Lower leg skin (tissue), 3 donors: ENCODE measurements around the gene CPVL.

Experiments used
- POLR2A ChIP-seq, 2 donors: fragments of 450-650 bp; IDR thresholded peaks; one replicate each; pipeline ENCODE4 v1.6.1; 2016 to 2017; ENCODE audit warnings: antibody characterized with exemption in 2 of 2, mild to moderate bottlenecking in 1 of 2, moderate library complexity in 1 of 2
- TF ChIP-seq, protein P1 (sequence below), 3 donors: fragments of 450-650 bp; IDR thresholded peaks; one replicate each; pipeline ENCODE4 v1.5.1; 2016; ENCODE audit warnings: antibody characterized with exemption in 3 of 3, mild to moderate bottlenecking in 3 of 3, moderate library complexity in 2 of 3

DNA sequence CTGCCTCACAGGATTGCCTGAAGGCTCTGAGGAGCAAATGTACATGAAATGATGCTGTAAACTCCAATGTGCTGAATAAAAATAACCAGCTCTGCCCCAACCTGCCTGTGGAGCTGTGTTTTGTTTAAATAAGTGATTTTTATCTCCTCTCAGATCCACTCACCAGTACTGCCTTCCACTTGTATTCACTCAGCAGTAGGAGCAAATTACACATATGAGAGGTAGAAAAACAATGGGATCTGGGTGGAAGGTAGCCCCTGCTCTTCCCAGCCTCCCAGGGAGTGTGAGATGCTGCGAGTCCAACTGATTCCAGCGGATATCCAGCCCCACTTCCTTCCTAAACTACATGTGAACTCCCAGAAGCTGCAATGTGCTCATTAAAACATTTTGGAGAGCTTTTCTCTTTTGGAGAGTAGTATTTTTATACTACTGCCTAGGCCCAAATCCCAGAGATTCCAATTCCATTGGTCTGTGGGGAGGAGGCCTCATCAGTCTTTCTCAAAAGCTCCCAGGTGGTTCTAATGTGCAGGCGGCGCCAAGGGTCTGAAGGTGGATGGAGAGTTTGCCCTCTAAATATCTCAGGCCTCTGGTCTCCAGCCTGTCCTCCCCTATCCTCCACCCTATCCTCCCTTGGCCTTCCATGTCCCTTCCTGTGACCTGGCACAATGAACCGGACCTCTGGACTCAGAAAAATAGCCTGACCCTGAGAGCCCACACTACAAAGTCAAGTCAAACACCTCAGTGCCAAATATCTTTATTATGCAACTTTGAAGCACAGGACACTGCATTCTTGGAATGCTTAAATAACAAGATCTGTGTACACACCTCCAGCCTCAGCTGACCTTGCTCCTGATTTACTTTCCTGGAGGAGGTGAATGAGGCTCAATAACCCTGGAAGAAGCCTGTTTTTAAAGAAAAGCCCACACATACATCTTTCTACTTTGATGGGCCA, 46.2 kb downstream of the CPVL start:
- TF ChIP-seq, protein P1, sequence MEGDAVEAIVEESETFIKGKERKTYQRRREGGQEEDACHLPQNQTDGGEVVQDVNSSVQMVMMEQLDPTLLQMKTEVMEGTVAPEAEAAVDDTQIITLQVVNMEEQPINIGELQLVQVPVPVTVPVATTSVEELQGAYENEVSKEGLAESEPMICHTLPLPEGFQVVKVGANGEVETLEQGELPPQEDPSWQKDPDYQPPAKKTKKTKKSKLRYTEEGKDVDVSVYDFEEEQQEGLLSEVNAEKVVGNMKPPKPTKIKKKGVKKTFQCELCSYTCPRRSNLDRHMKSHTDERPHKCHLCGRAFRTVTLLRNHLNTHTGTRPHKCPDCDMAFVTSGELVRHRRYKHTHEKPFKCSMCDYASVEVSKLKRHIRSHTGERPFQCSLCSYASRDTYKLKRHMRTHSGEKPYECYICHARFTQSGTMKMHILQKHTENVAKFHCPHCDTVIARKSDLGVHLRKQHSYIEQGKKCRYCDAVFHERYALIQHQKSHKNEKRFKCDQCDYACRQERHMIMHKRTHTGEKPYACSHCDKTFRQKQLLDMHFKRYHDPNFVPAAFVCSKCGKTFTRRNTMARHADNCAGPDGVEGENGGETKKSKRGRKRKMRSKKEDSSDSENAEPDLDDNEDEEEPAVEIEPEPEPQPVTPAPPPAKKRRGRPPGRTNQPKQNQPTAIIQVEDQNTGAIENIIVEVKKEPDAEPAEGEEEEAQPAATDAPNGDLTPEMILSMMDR (IDR thresholded peaks at IDR 0.05) = no peak
- TF ChIP-seq POLR2A (IDR thresholded peaks at IDR 0.05) = no peak
